ENCODE measurements around the gene CD86.
"Not testable (repeated sequence)": the region's sequence is repeated elsewhere in the genome, so short reads cannot be mapped to it uniquely, and the experiment has no call there.

The CD86 gene, protein sequence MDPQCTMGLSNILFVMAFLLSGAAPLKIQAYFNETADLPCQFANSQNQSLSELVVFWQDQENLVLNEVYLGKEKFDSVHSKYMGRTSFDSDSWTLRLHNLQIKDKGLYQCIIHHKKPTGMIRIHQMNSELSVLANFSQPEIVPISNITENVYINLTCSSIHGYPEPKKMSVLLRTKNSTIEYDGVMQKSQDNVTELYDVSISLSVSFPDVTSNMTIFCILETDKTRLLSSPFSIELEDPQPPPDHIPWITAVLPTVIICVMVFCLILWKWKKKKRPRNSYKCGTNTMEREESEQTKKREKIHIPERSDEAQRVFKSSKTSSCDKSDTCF

DNA sequence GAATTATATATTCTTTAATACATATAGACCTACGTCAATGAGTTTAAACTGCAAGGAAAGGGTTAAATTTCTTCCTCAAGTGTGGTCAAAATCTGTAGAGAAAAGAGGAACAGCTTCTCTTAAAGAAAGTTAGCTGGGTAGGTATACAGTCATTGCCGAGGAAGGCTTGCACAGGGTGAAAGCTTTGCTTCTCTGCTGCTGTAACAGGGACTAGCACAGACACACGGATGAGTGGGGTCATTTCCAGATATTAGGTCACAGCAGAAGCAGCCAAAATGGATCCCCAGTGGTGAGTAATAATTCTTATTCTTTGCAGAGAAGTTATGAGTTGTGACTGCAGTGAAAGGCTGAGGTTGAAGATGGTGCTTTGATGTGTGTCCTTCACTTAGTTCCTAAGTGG is at the start of gene CD86:
Gene CD86 (plus strand): TSS at position 148 of the 400 bp plus-strand sequence. CDS start 128 bp downstream, at position 276.
- DNase-seq (ENCODE audit: low read depth), result no peak

GRCh38 chr3:122006267-122006666 is 48.9 kb upstream of the CD86 start:
- DNase-seq (ENCODE audit: low read depth), result no peak

GRCh38 chr3:122008166-122008565 is 47.0 kb upstream of the CD86 start:
- no peak for DNase-seq (ENCODE audit: low read depth)

DNA sequence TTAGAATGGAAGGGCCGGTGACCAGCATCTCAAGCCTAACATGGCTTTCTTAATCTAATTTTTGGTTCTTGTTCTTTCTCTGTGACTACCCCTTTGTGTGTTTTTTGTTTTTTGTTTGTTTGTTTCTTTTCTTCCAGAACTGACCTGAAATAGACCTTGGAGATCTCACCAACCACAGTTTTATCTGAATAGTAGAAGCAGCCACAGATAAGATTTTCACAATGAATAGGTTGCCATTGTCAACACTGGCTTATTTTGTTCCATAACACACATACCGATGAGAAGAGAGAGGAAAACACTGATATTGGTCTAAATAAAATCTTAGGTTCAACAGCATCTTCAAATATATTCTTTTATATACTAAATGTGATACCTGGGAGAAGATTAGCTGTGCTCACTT is 44.7 kb upstream of the CD86 start:
- DNase-seq (ENCODE audit: low read depth), result no peak

DNA sequence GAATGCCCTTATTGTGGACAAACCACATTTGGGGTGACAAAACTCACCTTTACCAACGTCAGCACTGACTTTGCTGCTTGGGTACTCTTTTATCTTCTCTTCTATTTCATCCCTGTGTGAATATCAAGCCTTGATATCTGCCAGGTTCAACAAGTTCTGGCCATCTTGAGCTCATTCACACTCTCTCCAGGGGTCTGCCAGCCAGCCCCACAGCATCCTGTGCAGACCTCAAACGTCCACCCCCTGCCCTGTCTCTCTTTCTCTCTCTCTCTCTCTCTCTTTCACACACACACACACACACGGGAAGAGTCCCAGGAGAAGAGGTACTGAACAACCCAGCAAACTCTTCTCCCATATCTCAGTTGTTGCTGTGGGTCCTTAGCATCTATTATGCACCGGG is 43.8 kb upstream of the CD86 start:
- DNase-seq (ENCODE audit: low read depth), result no peak

- DNase-seq (ENCODE audit: low read depth), result no peak
Observed at GRCh38 chr3:122012821-122013220, 42.3 kb upstream of the CD86 start.

DNA sequence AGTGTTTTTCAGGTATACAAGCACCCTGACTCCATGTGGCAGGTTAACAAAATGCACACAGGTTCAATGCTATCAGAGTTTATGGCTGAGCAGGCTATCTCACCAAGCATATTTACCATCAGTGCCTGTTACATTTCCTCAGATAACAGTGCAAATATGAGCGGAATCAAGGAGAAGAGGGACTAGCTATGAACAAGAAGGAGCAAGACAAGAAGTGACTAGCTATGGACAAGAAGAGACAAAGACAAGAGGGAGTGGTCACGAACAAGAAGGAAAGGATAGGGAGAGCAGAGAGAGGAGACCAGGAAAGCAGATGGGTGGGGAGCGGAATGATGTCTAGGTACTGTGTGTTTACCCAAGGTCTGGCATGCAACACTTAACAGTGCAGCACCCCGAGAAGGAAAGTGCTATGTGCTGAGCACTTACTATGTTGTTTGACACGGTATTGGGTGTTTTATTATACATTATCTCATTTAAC is 41.7 kb upstream of the CD86 start:
- no peak for DNase-seq (ENCODE audit: low read depth)

DNA sequence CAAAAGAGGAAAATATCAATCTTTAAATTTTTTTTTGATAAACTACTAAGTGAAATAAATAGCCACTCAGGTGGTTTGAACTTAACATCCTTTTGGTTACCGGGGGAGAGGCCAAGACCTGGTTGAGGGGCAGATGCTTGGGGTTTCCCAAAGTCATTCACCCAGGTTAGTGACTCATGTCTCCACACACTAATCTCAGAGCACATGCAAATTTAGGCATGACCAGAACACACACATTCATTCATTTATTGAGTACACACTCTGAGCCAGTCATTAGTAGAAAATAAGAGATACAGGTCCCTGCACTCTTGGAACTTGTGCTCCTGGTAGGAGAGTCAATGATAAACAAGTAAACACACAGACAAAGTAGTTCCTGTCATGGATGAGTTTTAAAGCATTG is 40.4 kb upstream of the CD86 start:
- DNase-seq (ENCODE audit: low read depth), result no peak

GRCh38 chr3:122019493-122019892 is 35.7 kb upstream of the CD86 start:
- DNase-seq (ENCODE audit: low read depth), result no peak

DNA sequence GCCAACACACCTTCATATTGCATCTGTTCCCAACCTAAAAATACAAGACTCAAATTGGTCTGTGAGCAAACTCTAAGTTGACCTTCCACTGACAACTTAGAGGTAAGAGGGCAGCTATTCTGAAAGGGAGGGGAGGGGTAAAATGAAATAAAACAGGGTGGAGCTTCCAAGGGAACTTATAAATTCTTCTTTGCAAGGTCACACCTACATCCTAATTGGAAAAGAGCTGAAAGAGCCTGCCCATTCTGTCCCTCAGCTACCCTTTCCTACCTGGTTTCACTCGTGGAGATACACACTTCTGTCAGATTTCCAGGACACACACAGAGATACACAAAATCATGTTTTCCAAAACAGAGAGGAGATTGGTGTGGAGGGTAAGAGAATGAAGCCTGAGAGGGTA is 34.1 kb upstream of the CD86 start:
- no peak for DNase-seq (ENCODE audit: low read depth)

DNA sequence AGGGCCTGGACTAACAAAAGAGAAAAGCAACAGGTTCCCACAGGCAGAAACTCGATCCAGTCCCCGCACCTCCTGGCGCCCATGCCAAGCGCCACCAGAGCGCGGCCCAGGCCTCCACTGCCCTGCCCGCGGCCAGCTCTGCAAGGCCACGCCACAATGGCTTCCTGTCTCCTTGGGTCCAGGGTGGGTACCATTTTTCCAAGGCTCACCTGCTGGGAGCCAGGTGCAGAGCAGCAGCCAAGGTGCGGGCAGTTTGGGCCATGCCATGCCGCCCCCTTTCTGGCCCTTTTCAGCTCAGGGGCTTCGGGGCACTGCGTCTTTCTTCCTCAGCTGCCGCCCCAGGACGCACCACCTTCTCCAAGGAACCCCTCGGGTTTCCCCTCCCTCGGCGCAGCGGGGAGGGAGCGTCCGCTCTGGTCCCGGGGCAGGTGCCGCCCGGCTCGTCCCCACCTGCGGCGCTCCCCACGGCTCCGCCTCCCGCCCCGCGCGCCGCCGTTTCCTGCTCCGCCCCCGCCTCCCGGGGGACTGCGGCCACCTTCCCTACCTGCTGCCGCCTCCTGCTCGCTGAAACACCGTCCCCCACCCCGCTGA is 33.3 kb upstream of the CD86 start, which contains the start of gene ILDR1:
Gene ILDR1 (minus strand): TSS at position 437 of the 591 bp plus-strand sequence. CDS start 170 bp downstream, at position 267.
- DNase-seq (ENCODE audit: low read depth), result no peak

DNA sequence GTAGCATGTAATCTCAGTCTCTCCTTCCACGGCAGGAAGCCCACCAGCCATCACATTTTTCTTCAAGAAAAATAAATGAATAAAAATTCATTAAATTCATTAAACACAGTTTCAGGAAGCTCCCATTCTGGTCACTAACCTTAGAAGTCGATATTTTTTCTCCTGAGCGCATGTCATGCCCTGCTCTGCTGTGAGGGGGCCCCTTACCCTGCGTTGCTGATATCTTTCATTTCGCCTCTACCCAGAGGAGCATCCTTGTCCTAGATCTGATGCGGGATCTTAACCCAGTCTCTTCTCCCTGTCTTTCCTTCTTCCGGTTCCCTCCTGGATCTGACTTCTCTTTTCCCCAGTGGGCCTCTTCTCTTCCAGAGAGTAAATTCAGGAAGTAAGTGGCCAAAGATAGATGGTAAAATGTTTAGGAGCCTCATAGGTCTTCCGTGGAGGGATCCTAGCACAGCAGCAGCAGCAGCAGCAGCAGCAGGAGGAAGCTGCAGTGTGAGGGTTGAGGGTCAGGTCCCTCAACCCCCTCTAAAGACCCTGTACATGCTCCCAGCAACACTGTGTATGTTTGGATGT is 31.7 kb upstream of the CD86 start:
- DNase-seq (ENCODE audit: low read depth), result no peak

DNA sequence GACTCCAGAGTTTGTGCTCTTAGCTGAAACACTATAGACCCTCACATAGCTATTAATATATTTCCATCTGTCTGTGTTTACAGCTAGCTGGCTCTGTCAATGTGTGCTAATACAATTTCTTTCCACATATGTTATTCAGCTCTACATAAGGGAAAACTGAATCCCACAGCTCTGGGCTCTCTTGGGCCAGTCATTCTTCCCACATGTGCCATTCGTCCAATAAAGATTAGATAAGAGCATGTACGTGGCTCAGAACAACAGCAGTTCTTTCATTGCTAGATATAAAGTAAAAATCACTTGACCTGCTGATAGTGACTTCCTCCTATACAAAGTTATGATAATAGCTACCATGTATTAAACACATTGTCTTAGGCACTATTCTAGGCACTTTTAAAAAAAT is 30.4 kb upstream of the CD86 start:
- no peak for DNase-seq (ENCODE audit: low read depth)

- no peak for DNase-seq (ENCODE audit: low read depth)
Observed at GRCh38 chr3:122025296-122025695, 29.9 kb upstream of the CD86 start.

DNA sequence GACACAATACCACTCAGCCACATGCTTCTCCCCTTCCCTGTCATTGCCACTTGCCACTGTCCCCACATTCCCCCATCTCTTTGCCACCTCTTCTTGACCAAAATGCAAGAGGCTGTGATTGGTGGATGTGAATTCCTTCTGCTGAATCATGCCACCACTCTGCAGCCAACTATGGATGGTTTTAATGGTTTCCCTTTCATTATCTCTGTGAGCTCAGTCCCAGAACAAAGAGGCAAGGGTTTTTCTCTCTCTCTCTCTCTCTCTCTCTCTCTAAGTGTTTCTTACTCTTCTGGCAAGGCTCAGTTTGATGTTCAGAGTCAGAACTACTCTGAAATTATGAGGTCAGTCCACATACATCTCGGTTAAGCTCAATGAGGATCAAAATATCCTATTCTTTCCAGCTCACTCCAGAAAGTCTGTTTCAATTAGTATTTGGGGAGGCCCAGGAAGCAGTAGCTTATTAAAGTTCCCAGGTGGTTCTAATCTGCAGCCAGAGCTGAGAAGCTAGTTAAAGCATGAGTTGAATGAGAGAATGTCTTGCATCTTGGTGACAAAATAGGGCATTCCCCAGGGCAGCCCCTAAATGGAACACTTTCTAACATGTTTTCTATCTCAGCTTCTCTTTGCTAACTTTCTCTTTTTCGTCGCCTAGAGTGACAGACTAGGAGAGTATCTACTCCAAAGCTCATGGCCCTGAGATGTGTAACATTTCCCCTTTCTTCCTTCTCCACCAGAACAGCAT is 24.6 kb upstream of the CD86 start:
- no peak for DNase-seq (ENCODE audit: low read depth)

DNA sequence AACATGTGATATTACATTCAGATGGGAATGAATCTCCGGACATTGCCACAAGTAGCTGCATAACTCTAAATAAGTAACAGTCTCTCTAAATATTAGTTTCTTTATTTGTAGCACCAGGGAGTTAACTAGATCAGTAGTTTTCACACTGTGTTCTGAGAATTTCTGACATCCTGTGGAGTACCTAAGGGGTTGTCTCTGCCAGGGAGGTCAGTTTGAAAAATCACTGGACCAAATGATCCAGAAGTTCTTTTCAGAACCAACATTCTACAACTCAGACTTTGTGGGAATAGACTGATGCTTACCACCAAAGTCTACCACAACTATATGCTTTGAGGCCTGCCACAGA is 24.1 kb upstream of the CD86 start:
- no peak for DNase-seq (ENCODE audit: low read depth)

DNA sequence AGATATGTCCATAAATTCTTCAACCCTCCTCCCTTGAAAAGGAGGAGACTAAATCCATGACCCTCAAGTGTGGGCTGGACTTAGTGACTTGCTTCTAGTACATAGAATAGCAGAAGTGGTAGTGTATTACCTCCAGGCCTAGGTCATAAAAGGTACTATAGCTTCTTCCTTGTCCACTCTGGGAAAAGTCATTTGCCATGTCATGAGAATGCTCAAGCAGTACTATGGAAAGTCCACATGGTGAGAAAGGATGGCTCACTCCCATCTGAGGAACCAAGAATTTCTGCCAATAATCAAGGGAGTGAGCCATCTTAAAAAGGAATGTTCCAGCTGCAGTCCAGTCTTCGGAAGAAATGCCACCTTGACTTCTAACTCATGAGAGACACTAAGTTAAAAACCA is 22.6 kb upstream of the CD86 start:
- no peak for DNase-seq (ENCODE audit: low read depth)

DNA sequence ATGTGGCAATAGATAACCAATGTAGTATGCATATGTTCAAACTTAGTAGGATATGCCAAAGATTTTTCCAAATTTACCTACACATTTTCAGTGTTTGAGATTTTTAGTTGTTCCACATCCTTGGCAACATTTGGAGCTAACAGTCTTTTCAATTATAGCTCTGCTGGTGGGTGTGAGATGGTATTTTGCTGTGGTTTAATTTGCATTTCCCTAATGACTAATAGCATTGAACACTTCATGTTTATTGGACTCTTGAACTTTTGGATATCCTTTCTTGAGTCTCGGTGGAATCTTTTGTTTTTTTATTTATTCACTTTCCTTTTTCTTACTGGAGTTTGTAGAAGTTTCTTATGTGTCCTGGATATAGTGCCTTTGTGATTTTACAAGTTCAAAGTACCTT is 22.1 kb upstream of the CD86 start:
- DNase-seq (ENCODE audit: low read depth), result no peak

- not testable (repeated sequence) for DNase-seq (ENCODE audit: low read depth)
Observed at GRCh38 chr3:122047296-122047695, 7.9 kb upstream of the CD86 start.

- not testable (repeated sequence) for DNase-seq (ENCODE audit: low read depth)
Observed at GRCh38 chr3:122047773-122048172, 7.4 kb upstream of the CD86 start.

GRCh38 chr3:122052968-122053367 is 2.2 kb upstream of the CD86 start:
- no peak for DNase-seq (ENCODE audit: low read depth)

DNA sequence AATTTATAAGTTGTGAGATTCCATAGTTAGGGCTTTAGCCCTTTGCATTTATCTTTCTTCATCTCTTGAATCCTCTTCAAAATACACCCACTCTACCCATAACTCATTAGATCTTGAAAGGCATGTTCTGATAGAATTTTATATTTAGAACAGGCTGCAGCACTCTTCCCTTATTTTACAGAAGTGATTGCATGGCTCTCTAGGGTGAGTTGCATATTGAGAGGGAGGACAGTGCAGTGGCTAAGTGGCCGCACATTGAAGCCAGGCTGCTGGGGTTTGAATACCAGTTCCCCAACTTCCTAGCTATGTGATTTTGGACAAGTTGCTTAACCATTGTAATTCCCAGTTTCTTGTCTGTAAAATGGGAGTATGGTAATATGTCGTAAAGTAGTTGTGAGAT is 2.5 kb downstream of the CD86 start:
- no peak for DNase-seq (ENCODE audit: low read depth)

- no peak for DNase-seq (ENCODE audit: low read depth)
Observed at GRCh38 chr3:122058294-122058693, 3.1 kb downstream of the CD86 start.
